ENCODE data around the gene CUL7. TPM values are rescaled to one million over a fixed set of nuclear protein-coding genes. Genes with fewer than 3 reads are reported as not detected.
A peak's percentile ranks its signal among the peaks of the same experiment; 100 is the strongest.
"Not testable (repeated sequence)": the region's sequence is repeated elsewhere in the genome, so short reads cannot be mapped to it uniquely, and the experiment has no call there.

CUL7 gene
- total and polyA plus RNA-seq, 4 experiments from 2014 or later, result 2.1 to 13.9 (median 8.8) TPM

DNA sequence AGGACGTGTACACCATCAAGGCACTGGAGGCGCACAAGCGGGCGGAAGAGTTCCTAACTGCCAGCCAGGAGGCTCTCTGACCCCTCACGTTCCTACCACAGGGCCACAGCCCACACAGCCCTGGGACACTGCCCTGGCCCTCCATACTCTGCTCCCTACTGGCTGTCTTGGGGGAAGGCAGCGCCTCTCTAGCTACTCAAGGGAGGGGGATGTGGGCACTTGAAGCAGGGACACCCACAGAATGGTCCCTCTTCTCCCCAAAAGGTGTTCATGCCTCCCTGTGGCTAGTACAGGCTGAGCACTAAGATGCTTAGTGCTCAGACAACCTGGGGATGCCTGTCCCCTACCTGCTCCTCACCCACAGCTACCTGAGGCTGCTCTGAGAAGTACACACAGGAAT lies 42.4 kb downstream of the CUL7 start:
- ChIA-PET CTCF (ENCODE audit: partially characterized antibody) (interaction anchor here (1.1 to 1.8 kb wide), 3 partner anchors 10 to 133 kb away, joined by 3 to 8 read pairs (median 4); a partner anchor contains a TSS), POLR2A (ENCODE audit: partially characterized antibody) (interaction anchor here (0.8 to 1.7 kb wide), 6 partner anchors 23 to 82 kb away, joined by 3 to 7 read pairs (median 4); partner anchors contain the start of genes CNPY3, KLC4, MRPL2 and PEX6)
- Histone ChIP-seq H3K36me3 (ENCODE audit: insufficient read depth, low read length) (peaks cover 55% of the 10 kb centered on the region), H3K27me3 (ENCODE audit: insufficient read depth, low read length) (no peaks in the 10 kb centered on the region), H3K9me3 (ENCODE audit: control insufficient read depth in 1 of 2, low read length in 2 of 2) (no peaks in the 10 kb centered on the region), H3K4me3 (ENCODE audit: low read length in 2 of 2) (no peak overlapping the region), H3K27ac (ENCODE audit: low read depth, low read length) (no peak overlapping the region), H3K4me1 (ENCODE audit: insufficient read depth, low read length) (peaks cover 39% of the 10 kb centered on the region)
- H3K36me3 Mint-ChIP-seq, result peaks cover 10 to 69% of the 10 kb centered on the region in 2 donors
- intact Hi-C loops (cut with micrococcal nuclease), result loop anchor here (5.0 kb wide), 2 partner anchors 109 to 264 kb away; partner anchors contain the start of gene TBCC
- H3K27ac Mint-ChIP-seq, result peak overlapping the region in 4 of 7 donors; percentile 13 to 83 (median 66)
- peak overlapping the region in 2 of 8 donors; percentile 6 to 17 for H3K4me3 Mint-ChIP-seq
- DNase-seq, result no peak
- H3K27me3 Mint-ChIP-seq, result no peaks in the 10 kb centered on the region
- peaks cover 34 to 51% (median 42%) of the 10 kb centered on the region in 4 donors for H3K4me1 Mint-ChIP-seq
- H3K9me3 Mint-ChIP-seq, result peaks cover 0 to 6% (median 0%) of the 10 kb centered on the region in 8 donors

DNA sequence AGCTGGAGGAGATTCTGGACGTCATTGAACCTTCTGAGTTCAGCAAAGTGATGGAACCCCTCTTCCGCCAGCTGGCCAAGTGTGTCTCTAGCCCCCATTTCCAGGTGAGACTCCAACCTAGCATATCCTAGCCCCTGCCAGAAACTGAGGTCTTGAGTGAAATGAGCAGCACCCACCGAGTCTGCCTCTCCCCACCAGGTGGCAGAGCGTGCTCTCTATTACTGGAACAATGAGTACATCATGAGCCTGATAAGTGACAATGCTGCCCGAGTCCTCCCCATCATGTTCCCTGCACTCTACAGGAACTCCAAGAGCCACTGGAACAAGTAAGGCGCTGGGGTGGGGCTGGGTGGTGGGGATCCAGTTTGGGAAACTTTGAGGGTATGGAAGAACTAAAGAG lies 44.5 kb downstream of the CUL7 start:
- no peak overlapping the region for H3K4me3 Mint-ChIP-seq
- intact Hi-C loops (cut with micrococcal nuclease), result loop anchor here (1.0 kb wide), 1 partner anchor 134 kb away; no protein-coding TSS in a partner anchor
- H3K36me3 ChIP-seq (ENCODE audit: insufficient read depth, low read length), result peaks cover 55% of the 10 kb centered on the region

DNA sequence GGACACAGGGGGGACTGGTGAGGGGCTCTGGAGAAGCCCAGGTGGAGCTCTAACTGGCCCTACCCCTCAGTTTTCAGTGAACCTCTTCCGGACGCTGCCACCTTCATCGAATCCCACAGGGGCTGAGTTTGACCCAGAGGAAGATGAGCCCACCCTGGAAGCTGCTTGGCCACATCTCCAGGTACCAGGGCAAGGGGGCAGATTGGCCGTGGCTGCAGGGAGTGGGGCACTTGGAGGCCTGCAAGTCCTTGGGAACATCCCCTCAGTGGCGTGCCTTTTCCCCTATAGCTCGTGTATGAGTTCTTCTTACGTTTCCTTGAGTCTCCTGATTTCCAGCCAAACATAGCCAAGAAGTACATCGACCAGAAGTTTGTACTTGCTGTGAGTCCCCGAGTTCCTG lies 46.5 kb downstream of the CUL7 start:
- no peaks in the 10 kb centered on the region for H3K27me3 ChIP-seq (ENCODE audit: insufficient read depth, low read length)
- H3K36me3 Mint-ChIP-seq, result peaks cover 14 to 59% of the 10 kb centered on the region in 2 donors
- POLR2A ChIA-PET (ENCODE audit: partially characterized antibody), result interaction anchor here (1.0 to 1.6 kb wide), 3 partner anchors 23 to 77 kb away, joined by 3 to 9 read pairs (median 5); partner anchors contain the start of genes CNPY3, PEX6 and PPP2R5D
- H3K4me1 Mint-ChIP-seq, result peaks cover 7 to 12% (median 12%) of the 10 kb centered on the region in 4 donors
- no peaks in the 10 kb centered on the region for H3K27me3 Mint-ChIP-seq
- CTCF ChIA-PET (ENCODE audit: partially characterized antibody), result no interaction called here
- H3K4me3 Mint-ChIP-seq, result no peak overlapping the region
- no peak overlapping the region for H3K27ac ChIP-seq (ENCODE audit: low read depth, low read length)
- no peak overlapping the region for H3K4me3 ChIP-seq (ENCODE audit: low read length in 2 of 2)
- H3K36me3 ChIP-seq (ENCODE audit: insufficient read depth, low read length), result peaks cover 61% of the 10 kb centered on the region
- peak overlapping the region in 1 of 7 donors; percentile 66 for H3K27ac Mint-ChIP-seq
- no peaks in the 10 kb centered on the region for H3K9me3 ChIP-seq (ENCODE audit: control insufficient read depth in 1 of 2, low read length in 2 of 2)
- intact Hi-C loops (cut with micrococcal nuclease), result no loop called here
- DNase-seq, result no peak
- peaks cover 7% of the 10 kb centered on the region for H3K4me1 ChIP-seq (ENCODE audit: insufficient read depth, low read length)
- peaks cover 0 to 2% (median 0%) of the 10 kb centered on the region in 8 donors for H3K9me3 Mint-ChIP-seq

More for the DNA sequence above, 44.5 kb downstream of the CUL7 start:
- no peaks in the 10 kb centered on the region for H3K27me3 Mint-ChIP-seq
- peaks cover 14 to 69% of the 10 kb centered on the region in 2 donors for H3K36me3 Mint-ChIP-seq
- H3K4me1 ChIP-seq (ENCODE audit: insufficient read depth, low read length), result peaks cover 21% of the 10 kb centered on the region
- no peaks in the 10 kb centered on the region for H3K27me3 ChIP-seq (ENCODE audit: insufficient read depth, low read length)
- H3K9me3 Mint-ChIP-seq, result peaks cover 0 to 4% (median 0%) of the 10 kb centered on the region in 8 donors
- DNase-seq, result peak in 2 of 5 donors; percentile 23 to 33
- ChIA-PET POLR2A (ENCODE audit: partially characterized antibody) (interaction anchor here (1.0 to 1.9 kb wide), 2 partner anchors 13 to 31 kb away, joined by 4 to 5 read pairs; partner anchors contain the start of genes PEX6 and RRP36), CTCF (ENCODE audit: partially characterized antibody) (interaction anchor here (1.0 to 1.9 kb wide), 3 partner anchors 13 to 134 kb away, joined by 3 to 16 read pairs (median 3); no protein-coding TSS in a partner anchor)
- H3K27ac ChIP-seq (ENCODE audit: low read depth, low read length), result no peak overlapping the region
- peaks cover 25 to 32% (median 30%) of the 10 kb centered on the region in 4 donors for H3K4me1 Mint-ChIP-seq
- H3K27ac Mint-ChIP-seq, result peak overlapping the region in 4 of 7 donors; percentile 34 to 73 (median 48)
- H3K9me3 ChIP-seq (ENCODE audit: control insufficient read depth in 1 of 2, low read length in 2 of 2), result no peaks in the 10 kb centered on the region
- H3K4me3 ChIP-seq (ENCODE audit: low read length in 2 of 2), result no peak overlapping the region

DNA sequence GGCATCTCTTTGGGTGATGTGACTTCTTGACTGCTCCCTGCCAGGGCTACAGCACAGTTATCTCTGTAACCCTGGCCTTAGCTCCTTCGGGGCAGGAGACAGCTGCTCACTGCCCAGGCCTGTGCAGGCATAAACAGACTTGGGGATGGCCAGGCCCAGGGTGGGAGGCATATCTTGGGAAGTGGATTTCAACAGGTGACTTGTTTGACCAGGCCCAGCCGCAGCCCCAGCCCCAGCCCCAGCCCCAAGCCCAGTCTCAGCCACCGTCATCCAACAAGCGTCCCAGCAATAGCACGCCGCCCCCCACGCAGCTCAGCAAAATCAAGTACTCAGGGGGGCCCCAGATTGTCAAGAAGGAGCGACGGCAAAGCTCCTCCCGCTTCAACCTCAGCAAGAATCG lies 47.4 kb downstream of the CUL7 start:
- Mint-ChIP-seq H3K36me3 (peaks cover 14 to 51% of the 10 kb centered on the region in 2 donors), H3K9me3 (peaks cover 0 to 2% (median 0%) of the 10 kb centered on the region in 8 donors), H3K27me3 (no peaks in the 10 kb centered on the region), H3K27ac (peak overlapping the region in 3 of 7 donors; percentile 1 to 74 (median 37)), H3K4me1 (peaks cover 2 to 6% (median 4%) of the 10 kb centered on the region in 4 donors), H3K4me3 (no peak overlapping the region)
- intact Hi-C loops (cut with micrococcal nuclease), result no loop called here
- DNase-seq, result no peak
- Histone ChIP-seq H3K27ac (ENCODE audit: low read depth, low read length) (no peak overlapping the region), H3K36me3 (ENCODE audit: insufficient read depth, low read length) (peaks cover 52% of the 10 kb centered on the region), H3K9me3 (ENCODE audit: control insufficient read depth in 1 of 2, low read length in 2 of 2) (no peaks in the 10 kb centered on the region), H3K4me1 (ENCODE audit: insufficient read depth, low read length) (no peaks in the 10 kb centered on the region), H3K27me3 (ENCODE audit: insufficient read depth, low read length) (no peaks in the 10 kb centered on the region), H3K4me3 (ENCODE audit: low read length in 2 of 2) (no peak overlapping the region)
- ChIA-PET CTCF (ENCODE audit: partially characterized antibody) (interaction anchor here (1.9 kb wide), 1 partner anchor 138 kb away, joined by 8 read pairs; no protein-coding TSS in a partner anchor), POLR2A (ENCODE audit: partially characterized antibody) (interaction anchor here (1.6 kb wide), 2 partner anchors 27 to 77 kb away, joined by 5 to 9 read pairs; partner anchors contain the start of genes CNPY3 and PEX6)

DNA sequence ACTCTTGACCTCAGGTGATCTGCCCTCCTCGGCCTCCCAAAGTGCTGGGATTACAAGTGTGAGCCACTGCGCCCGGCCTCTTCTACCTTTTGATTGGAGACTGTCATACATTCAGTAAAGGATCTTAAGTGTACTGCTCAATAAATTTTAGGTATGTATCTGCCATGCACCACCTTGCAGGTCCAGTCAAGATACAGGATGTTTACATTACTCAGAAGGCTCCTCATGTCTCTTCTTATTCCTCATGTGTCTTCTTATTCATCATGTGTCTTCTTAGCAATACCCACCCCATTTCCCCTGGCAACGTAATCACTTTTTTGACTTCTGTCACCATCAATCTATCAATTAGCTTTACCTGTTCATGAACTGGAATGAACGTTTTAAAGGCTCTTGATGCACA lies 47.8 kb downstream of the CUL7 start:
- Mint-ChIP-seq H3K9me3 (no peaks in the 10 kb centered on the region), H3K4me1 (peaks cover under 1 to 6% (median 2%) of the 10 kb centered on the region in 4 donors), H3K27ac (peak overlapping the region in 2 of 7 donors; percentile 0 to 1), H3K4me3 (no peak overlapping the region), H3K36me3 (peaks cover 14 to 47% of the 10 kb centered on the region in 2 donors), H3K27me3 (no peaks in the 10 kb centered on the region)
- no peaks in the 10 kb centered on the region for H3K9me3 ChIP-seq (ENCODE audit: control insufficient read depth in 1 of 2, low read length in 2 of 2)
- no peak overlapping the region for H3K27ac ChIP-seq (ENCODE audit: low read depth, low read length)
- CTCF ChIA-PET (ENCODE audit: partially characterized antibody), result interaction anchor here (1.9 kb wide), 1 partner anchor 138 kb away, joined by 8 read pairs; no protein-coding TSS in a partner anchor
- no peaks in the 10 kb centered on the region for H3K27me3 ChIP-seq (ENCODE audit: insufficient read depth, low read length)
- no peaks in the 10 kb centered on the region for H3K4me1 ChIP-seq (ENCODE audit: insufficient read depth, low read length)
- no peak for DNase-seq
- H3K4me3 ChIP-seq (ENCODE audit: low read length in 2 of 2), result no peak overlapping the region
- H3K36me3 ChIP-seq (ENCODE audit: insufficient read depth, low read length), result peaks cover 48% of the 10 kb centered on the region
- POLR2A ChIA-PET (ENCODE audit: partially characterized antibody), result interaction anchor here (1.5 to 1.6 kb wide), 2 partner anchors 8 to 76 kb away, joined by 5 read pairs; partner anchors contain the start of genes CNPY3 and KLHDC3
- intact Hi-C loops (cut with micrococcal nuclease), result no loop called here

DNA sequence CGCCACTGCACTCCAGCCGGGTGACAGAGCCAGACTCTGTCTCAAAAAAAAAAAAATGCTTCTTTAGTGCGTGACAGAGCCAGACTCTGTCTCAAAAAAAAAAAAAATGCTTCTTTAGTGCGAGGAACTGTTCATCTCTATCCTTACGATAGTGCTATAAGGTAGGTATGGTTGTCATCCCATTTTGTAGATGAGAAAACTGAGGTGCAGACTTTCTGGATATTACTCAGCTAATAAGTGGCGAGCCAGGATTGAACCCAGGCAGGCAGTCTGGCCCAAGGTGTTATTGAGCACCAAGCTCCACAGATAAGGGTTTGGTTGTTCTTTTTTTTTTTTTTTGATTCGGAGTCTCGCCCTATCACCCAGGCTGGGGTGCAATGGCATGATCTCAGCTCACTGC lies 51.8 kb downstream of the CUL7 start:
- Histone ChIP-seq H3K27me3 (ENCODE audit: insufficient read depth, low read length) (no peaks in the 10 kb centered on the region), H3K4me1 (ENCODE audit: insufficient read depth, low read length) (no peaks in the 10 kb centered on the region), H3K4me3 (ENCODE audit: low read length in 2 of 2) (no peak overlapping the region), H3K27ac (ENCODE audit: low read depth, low read length) (no peak overlapping the region), H3K9me3 (ENCODE audit: control insufficient read depth in 1 of 2, low read length in 2 of 2) (no peaks in the 10 kb centered on the region), H3K36me3 (ENCODE audit: insufficient read depth, low read length) (peaks cover 11% of the 10 kb centered on the region)
- peaks cover 9 to 15% of the 10 kb centered on the region in 2 donors for H3K36me3 Mint-ChIP-seq
- intact Hi-C loops (cut with micrococcal nuclease), result no loop called here
- POLR2A ChIA-PET (ENCODE audit: partially characterized antibody), result no interaction called here
- CTCF ChIA-PET (ENCODE audit: partially characterized antibody), result interaction anchor here (1.8 kb wide), 1 partner anchor 9 kb away, joined by 4 read pairs; no protein-coding TSS in a partner anchor
- H3K27ac Mint-ChIP-seq, result no peak overlapping the region
- no peaks in the 10 kb centered on the region for H3K9me3 Mint-ChIP-seq
- no peak for DNase-seq
- H3K4me1 Mint-ChIP-seq, result peaks cover 0 to 4% (median under 1%) of the 10 kb centered on the region in 4 donors
- H3K27me3 Mint-ChIP-seq, result no peaks in the 10 kb centered on the region
- H3K4me3 Mint-ChIP-seq, result no peak overlapping the region

DNA sequence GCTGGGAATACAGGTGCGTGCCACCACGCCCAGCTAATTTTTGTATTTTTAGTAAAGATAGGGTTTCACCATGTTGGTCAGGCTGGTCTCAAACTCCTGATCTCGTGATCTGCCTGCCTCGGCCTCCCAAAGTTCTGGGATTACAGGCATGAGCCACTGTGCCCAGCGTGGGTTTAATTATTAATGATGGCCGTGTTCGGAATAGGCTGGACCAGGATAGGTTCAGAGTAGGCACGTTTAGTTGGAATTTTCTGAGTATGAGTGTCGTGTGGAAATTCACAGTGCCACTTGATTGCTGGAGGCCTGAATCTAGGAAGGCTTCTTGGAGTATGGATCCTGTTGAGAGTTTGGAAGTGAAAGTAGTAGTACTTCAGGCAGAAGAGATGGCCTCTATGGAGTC lies 55.4 kb downstream of the CUL7 start:
- H3K36me3 ChIP-seq (ENCODE audit: insufficient read depth, low read length); H3K9me3 Mint-ChIP-seq; POLR2A ChIA-PET (ENCODE audit: partially characterized antibody); H3K4me3 ChIP-seq (ENCODE audit: low read length in 2 of 2); H3K9me3 ChIP-seq (ENCODE audit: control insufficient read depth in 1 of 2, low read length in 2 of 2); intact Hi-C loops (cut with micrococcal nuclease); DNase-seq; H3K27ac ChIP-seq (ENCODE audit: low read depth, low read length); H3K4me3 Mint-ChIP-seq; H3K27me3 ChIP-seq (ENCODE audit: insufficient read depth, low read length); H3K4me1 Mint-ChIP-seq; H3K27me3 Mint-ChIP-seq; H3K4me1 ChIP-seq (ENCODE audit: insufficient read depth, low read length): not testable (repeated sequence)
- CTCF ChIA-PET (ENCODE audit: partially characterized antibody), result interaction anchor here (2.1 kb wide), 1 partner anchor 145 kb away, joined by 10 read pairs; no protein-coding TSS in a partner anchor
- Mint-ChIP-seq H3K27ac (peak overlapping the region in 1 of 7 donors; percentile 30), H3K36me3 (peaks cover 5 to 19% of the 10 kb centered on the region in 2 donors)

Measured in CD4-positive, alpha-beta memory T cell (primary cell).